ENCODE data around the gene TSPY9.
"Not testable (repeated sequence)": the region's sequence is repeated elsewhere in the genome, so short reads cannot be mapped to it uniquely, and the experiment has no call there.

The TSPY9 gene

GRCh38 chrY:9486967-9487366 is at the start of gene TSPY9:
Gene TSPY9, plus strand, starts transcription at chrY:9487267. Its CDS starts 46 bp downstream, at chrY:9487313.
- not testable (repeated sequence) for DNase-seq

GRCh38 chrY:9466655-9467054 is 20.4 kb upstream of the TSPY9 start, which contains the start of gene TSPY1:
Gene TSPY1, plus strand, starts transcription at chrY:9466955. Its CDS starts 46 bp downstream, at chrY:9467001.
- not testable (repeated sequence) for DNase-seq

- not testable (repeated sequence) for DNase-seq
These were observed 17.3 kb downstream of the TSPY9 start for GRCh38 chrY:9504396-9504795.

GRCh38 chrY:9516287-9516686 is 29.2 kb downstream of the TSPY9 start:
- not testable (repeated sequence) for DNase-seq

GRCh38 chrY:9527580-9527979 is 40.5 kb downstream of the TSPY9 start, which contains the start of gene TSPY10:
Gene TSPY10, plus strand, starts transcription at chrY:9527880. Its CDS starts 46 bp downstream, at chrY:9527926.
- DNase-seq, result not testable (repeated sequence)

All from hematopoietic multipotent progenitor cell treated with erythropoietin and hydrocortisone succinate and interleukin-3 and kit ligand, for 4 days (in vitro differentiated cells).